Amygdala (tissue), 56 donors: Measurements from ENCODE around the gene ELMO2.
"Not testable (repeated sequence)": the region's sequence is repeated elsewhere in the genome, so short reads cannot be mapped to it uniquely, and the experiment has no call there.

Experiments
- DNase-seq, 56 donors: peaks; one replicate each; lab custom pipeline; 2025; lab: John Stamatoyannopoulos, UW

ELMO2 gene

GRCh38 chr20:46408281-46408731 lies 1.9 kb upstream of the ELMO2 start:
- DNase-seq, result no peak

- no peak for DNase-seq
Measured at GRCh38 chr20:46407671-46407996, 1.2 kb upstream of the ELMO2 start.

- peak in 44 of 56 donors; percentile 23 to 84 (median 64) for DNase-seq
Measured at GRCh38 chr20:46406986-46407670, 713 bp upstream of the ELMO2 start.

- peak in 37 of 56 donors; percentile 10 to 73 (median 36) for DNase-seq
Measured at GRCh38 chr20:46402331-46402811, 4.0 kb downstream of the ELMO2 start.

- DNase-seq, result no peak
Measured at GRCh38 chr20:46401478-46401860, 4.9 kb downstream of the ELMO2 start.

- no peak for DNase-seq
Measured at GRCh38 chr20:46400828-46401477, 5.5 kb downstream of the ELMO2 start.

- DNase-seq, result peak in 1 of 56 donors; percentile 2
Measured at GRCh38 chr20:46400253-46400652, 6.2 kb downstream of the ELMO2 start.

GRCh38 chr20:46399401-46399800 lies 7.0 kb downstream of the ELMO2 start:
- DNase-seq, result no peak

GRCh38 chr20:46398963-46399362 lies 7.5 kb downstream of the ELMO2 start:
- no peak for DNase-seq

GRCh38 chr20:46396052-46396740 lies 10.2 kb downstream of the ELMO2 start:
- DNase-seq, result no peak

- peak in 1 of 56 donors; percentile 12 for DNase-seq
Measured at GRCh38 chr20:46394872-46395760, 11.3 kb downstream of the ELMO2 start.

- DNase-seq, result peak in 7 of 56 donors; percentile 7 to 50 (median 21)
Measured at GRCh38 chr20:46393967-46394366, 12.4 kb downstream of the ELMO2 start.

- DNase-seq, result no peak
Measured at GRCh38 chr20:46388937-46389336, 17.5 kb downstream of the ELMO2 start.

- DNase-seq, result no peak
Measured at GRCh38 chr20:46388201-46388836, 18.1 kb downstream of the ELMO2 start.

GRCh38 chr20:46387054-46387453 lies 19.4 kb downstream of the ELMO2 start:
- DNase-seq, result not testable (repeated sequence)

GRCh38 chr20:46378412-46379009 lies 27.9 kb downstream of the ELMO2 start:
- DNase-seq, result no peak

- no peak for DNase-seq
Measured at GRCh38 chr20:46377518-46377917, 28.9 kb downstream of the ELMO2 start.

GRCh38 chr20:46376196-46376785 lies 30.1 kb downstream of the ELMO2 start:
- no peak for DNase-seq

GRCh38 chr20:46375771-46376170 lies 30.6 kb downstream of the ELMO2 start:
- no peak for DNase-seq
